ENCODE measurements around the gene KRT5.
"Not testable (repeated sequence)": the region's sequence is repeated elsewhere in the genome, so short reads cannot be mapped to it uniquely, and the experiment has no call there.

KRT5 gene

GRCh38 chr12:52517005-52517835, 3.0 kb downstream of the KRT5 start:
- no peaks in the 10 kb centered on the region for H3K4me1 ChIP-seq (ENCODE audit: control insufficient read depth, insufficient read depth, low read length)
- no peak overlapping the region for H3K9ac ChIP-seq (ENCODE audit: low read depth, low read length)
- H3K36me3 ChIP-seq (ENCODE audit: control insufficient read depth, insufficient read depth, low read length), result no peaks in the 10 kb centered on the region
- no peaks in the 10 kb centered on the region for H3K27me3 ChIP-seq (ENCODE audit: control insufficient read depth, insufficient read depth, low read length)
- no peaks in the 10 kb centered on the region for H3K9me3 ChIP-seq (ENCODE audit: control insufficient read depth, insufficient read depth, low read length)
- no peak overlapping the region for H3K4me3 ChIP-seq (ENCODE audit: low read depth, low read length)

- H3K27me3 ChIP-seq (ENCODE audit: control insufficient read depth, insufficient read depth, low read length), result no peaks in the 10 kb centered on the region
- H3K4me3 ChIP-seq (ENCODE audit: low read depth, low read length), result no peak overlapping the region
- no peaks in the 10 kb centered on the region for H3K36me3 ChIP-seq (ENCODE audit: control insufficient read depth, insufficient read depth, low read length)
- no peaks in the 10 kb centered on the region for H3K9me3 ChIP-seq (ENCODE audit: control insufficient read depth, insufficient read depth, low read length)
- no peaks in the 10 kb centered on the region for H3K4me1 ChIP-seq (ENCODE audit: control insufficient read depth, insufficient read depth, low read length)
- H3K9ac ChIP-seq (ENCODE audit: low read depth, low read length), result no peak overlapping the region
Observed at GRCh38 chr12:52515927-52516831, 4.0 kb downstream of the KRT5 start.

GRCh38 chr12:52515319-52515646, 4.9 kb downstream of the KRT5 start:
- Histone ChIP-seq H3K36me3 (ENCODE audit: control insufficient read depth, insufficient read depth, low read length) (no peaks in the 10 kb centered on the region), H3K27me3 (ENCODE audit: control insufficient read depth, insufficient read depth, low read length) (no peaks in the 10 kb centered on the region), H3K9ac (ENCODE audit: low read depth, low read length) (no peak overlapping the region), H3K4me3 (ENCODE audit: low read depth, low read length) (no peak overlapping the region), H3K4me1 (ENCODE audit: control insufficient read depth, insufficient read depth, low read length) (no peaks in the 10 kb centered on the region), H3K9me3 (ENCODE audit: control insufficient read depth, insufficient read depth, low read length) (no peaks in the 10 kb centered on the region)

- H3K9me3 ChIP-seq (ENCODE audit: control insufficient read depth, insufficient read depth, low read length), result no peaks in the 10 kb centered on the region
Observed at GRCh38 chr12:52514471-52515318, 5.5 kb downstream of the KRT5 start.

GRCh38 chr12:52513736-52514135, 6.5 kb downstream of the KRT5 start:
- Histone ChIP-seq H3K4me1 (ENCODE audit: control insufficient read depth, insufficient read depth, low read length) (no peaks in the 10 kb centered on the region), H3K9ac (ENCODE audit: low read depth, low read length) (no peak overlapping the region), H3K9me3 (ENCODE audit: control insufficient read depth, insufficient read depth, low read length) (no peaks in the 10 kb centered on the region), H3K27me3 (ENCODE audit: control insufficient read depth, insufficient read depth, low read length) (no peaks in the 10 kb centered on the region), H3K4me3 (ENCODE audit: low read depth, low read length) (no peak overlapping the region), H3K36me3 (ENCODE audit: control insufficient read depth, insufficient read depth, low read length) (no peaks in the 10 kb centered on the region)

More at GRCh38 chr12:52514471-52515318, 5.5 kb downstream of the KRT5 start:
- no peaks in the 10 kb centered on the region for H3K4me1 ChIP-seq (ENCODE audit: control insufficient read depth, insufficient read depth, low read length)
- no peak overlapping the region for H3K4me3 ChIP-seq (ENCODE audit: low read depth, low read length)
- no peaks in the 10 kb centered on the region for H3K27me3 ChIP-seq (ENCODE audit: control insufficient read depth, insufficient read depth, low read length)
- H3K36me3 ChIP-seq (ENCODE audit: control insufficient read depth, insufficient read depth, low read length), result no peaks in the 10 kb centered on the region
- H3K9ac ChIP-seq (ENCODE audit: low read depth, low read length), result no peak overlapping the region

GRCh38 chr12:52508211-52508610, 12.0 kb downstream of the KRT5 start:
- Histone ChIP-seq H3K36me3 (ENCODE audit: control insufficient read depth, insufficient read depth, low read length) (no peaks in the 10 kb centered on the region), H3K27me3 (ENCODE audit: control insufficient read depth, insufficient read depth, low read length) (no peaks in the 10 kb centered on the region), H3K9me3 (ENCODE audit: control insufficient read depth, insufficient read depth, low read length) (no peaks in the 10 kb centered on the region), H3K9ac (ENCODE audit: low read depth, low read length) (no peak overlapping the region), H3K4me3 (ENCODE audit: low read depth, low read length) (no peak overlapping the region), H3K4me1 (ENCODE audit: control insufficient read depth, insufficient read depth, low read length) (no peaks in the 10 kb centered on the region)

GRCh38 chr12:52506858-52507715, 13.1 kb downstream of the KRT5 start:
- Histone ChIP-seq H3K27me3 (ENCODE audit: control insufficient read depth, insufficient read depth, low read length) (no peaks in the 10 kb centered on the region), H3K36me3 (ENCODE audit: control insufficient read depth, insufficient read depth, low read length) (no peaks in the 10 kb centered on the region), H3K9me3 (ENCODE audit: control insufficient read depth, insufficient read depth, low read length) (no peaks in the 10 kb centered on the region), H3K4me3 (ENCODE audit: low read depth, low read length) (no peak overlapping the region), H3K4me1 (ENCODE audit: control insufficient read depth, insufficient read depth, low read length) (no peaks in the 10 kb centered on the region), H3K9ac (ENCODE audit: low read depth, low read length) (no peak overlapping the region)

- Histone ChIP-seq H3K4me3 (ENCODE audit: low read depth, low read length) (no peak overlapping the region), H3K36me3 (ENCODE audit: control insufficient read depth, insufficient read depth, low read length) (no peaks in the 10 kb centered on the region), H3K4me1 (ENCODE audit: control insufficient read depth, insufficient read depth, low read length) (no peaks in the 10 kb centered on the region), H3K9ac (ENCODE audit: low read depth, low read length) (no peak overlapping the region), H3K9me3 (ENCODE audit: control insufficient read depth, insufficient read depth, low read length) (no peaks in the 10 kb centered on the region), H3K27me3 (ENCODE audit: control insufficient read depth, insufficient read depth, low read length) (no peaks in the 10 kb centered on the region)
Observed at GRCh38 chr12:52502877-52503276, 17.3 kb downstream of the KRT5 start.

- H3K9me3 ChIP-seq (ENCODE audit: control insufficient read depth, insufficient read depth, low read length), result no peaks in the 10 kb centered on the region
- no peaks in the 10 kb centered on the region for H3K27me3 ChIP-seq (ENCODE audit: control insufficient read depth, insufficient read depth, low read length)
- no peak overlapping the region for H3K9ac ChIP-seq (ENCODE audit: low read depth, low read length)
- no peaks in the 10 kb centered on the region for H3K36me3 ChIP-seq (ENCODE audit: control insufficient read depth, insufficient read depth, low read length)
- H3K4me1 ChIP-seq (ENCODE audit: control insufficient read depth, insufficient read depth, low read length), result no peaks in the 10 kb centered on the region
- no peak overlapping the region for H3K4me3 ChIP-seq (ENCODE audit: low read depth, low read length)
Observed at GRCh38 chr12:52501490-52501889, 18.7 kb downstream of the KRT5 start.

GRCh38 chr12:52500574-52500973, 19.6 kb downstream of the KRT5 start:
- not testable (repeated sequence) for H3K27me3 ChIP-seq (ENCODE audit: control insufficient read depth, insufficient read depth, low read length); H3K36me3 ChIP-seq (ENCODE audit: control insufficient read depth, insufficient read depth, low read length); H3K4me3 ChIP-seq (ENCODE audit: low read depth, low read length); H3K4me1 ChIP-seq (ENCODE audit: control insufficient read depth, insufficient read depth, low read length); H3K9ac ChIP-seq (ENCODE audit: low read depth, low read length); H3K9me3 ChIP-seq (ENCODE audit: control insufficient read depth, insufficient read depth, low read length)

Measured in iPS-15b (cell line).